Activated CD4-positive, alpha-beta T cell treated with anti-CD3 and anti-CD28 coated beads, Interleukin-2, amount 50 U/mL, for 48 hours (primary cell): ENCODE data around the gene LRBA.
"Not testable (repeated sequence)": the region's sequence is repeated elsewhere in the genome, so short reads cannot be mapped to it uniquely, and the experiment has no call there.

Experiments used
- DNase-seq, 2 experiments: peaks; one replicate each; pipeline ENCODE4 v3.0.0-alpha.2; 2020

LRBA gene

DNA sequence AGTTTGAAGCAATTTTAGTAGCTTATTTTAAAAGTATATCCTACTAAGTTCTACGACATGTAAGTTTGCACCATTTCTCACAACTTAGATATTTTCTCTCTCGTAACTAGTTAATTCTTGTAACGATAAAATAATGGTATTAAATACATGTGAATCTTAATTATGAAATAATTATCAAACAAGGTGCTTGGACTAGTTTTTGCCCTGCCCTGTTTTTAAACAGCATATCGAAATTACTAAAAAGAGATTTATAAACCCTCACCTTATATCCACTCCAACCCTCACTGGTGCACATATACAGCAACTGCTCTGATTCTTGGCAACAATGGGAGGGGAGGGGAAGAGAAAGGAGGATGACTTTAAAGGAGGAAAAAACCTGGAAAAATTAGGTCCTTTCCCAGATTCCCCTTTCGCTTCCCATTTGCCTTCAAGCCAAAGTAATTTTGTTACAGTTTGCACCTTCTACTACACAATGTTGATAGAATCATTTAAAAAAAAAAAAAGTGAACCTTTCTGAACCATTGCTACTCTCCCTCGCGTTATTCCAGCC is 434.0 kb downstream of the LRBA start:
- no peak for DNase-seq

DNA sequence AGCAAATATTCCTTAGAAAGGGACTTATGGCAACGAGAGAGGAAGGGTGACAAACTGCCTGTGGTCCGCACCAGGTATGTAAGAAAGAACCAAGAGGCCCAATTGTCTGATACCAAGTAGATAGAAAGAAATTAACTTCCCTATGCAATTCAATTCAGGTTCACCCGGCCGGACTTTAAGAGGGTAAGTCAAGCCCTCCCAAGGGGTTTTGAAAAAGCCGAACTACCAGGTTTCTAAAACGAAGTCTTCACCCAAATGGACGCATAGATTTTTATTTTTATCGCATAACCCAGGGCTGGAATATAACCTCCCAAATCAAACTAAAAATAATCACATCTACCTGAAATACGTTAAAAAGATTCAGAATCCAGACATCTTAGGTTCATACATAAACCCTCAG is 434.8 kb downstream of the LRBA start:
- DNase-seq = no peak

DNA sequence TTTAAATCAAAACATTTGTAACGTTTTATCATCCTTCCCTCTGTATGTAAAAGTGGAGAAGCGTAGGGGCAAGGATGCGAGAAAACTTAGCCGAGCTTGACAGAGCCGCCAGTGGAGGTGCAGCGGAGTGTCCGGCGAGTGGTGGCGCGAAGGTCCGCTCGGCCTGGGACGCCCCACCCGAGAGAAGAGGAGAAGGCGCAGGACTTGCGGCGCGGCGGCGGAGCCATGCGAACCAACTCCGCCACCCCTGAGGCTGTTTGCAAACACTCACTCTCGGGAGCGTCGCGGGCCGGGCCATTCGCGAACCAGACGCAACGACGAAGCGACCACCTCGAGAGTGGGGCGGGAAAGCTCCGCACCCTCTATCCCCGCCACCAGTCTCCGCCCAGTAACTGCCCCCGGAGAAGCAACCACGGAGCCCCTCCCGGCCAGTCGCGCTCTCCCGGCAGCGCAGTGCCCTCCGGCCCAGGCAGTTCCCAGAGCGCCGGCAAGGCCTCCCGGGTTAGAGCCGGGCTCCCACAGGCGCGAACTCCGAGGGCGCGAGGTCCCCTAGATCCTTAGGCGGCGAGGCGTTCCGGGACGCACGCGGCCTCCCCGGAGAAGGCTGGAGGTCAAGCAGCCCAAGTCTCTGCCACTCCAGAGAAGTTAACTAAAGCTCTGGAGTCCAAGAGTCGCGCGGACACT is 435.4 kb downstream of the LRBA start:
- no peak for DNase-seq

DNA sequence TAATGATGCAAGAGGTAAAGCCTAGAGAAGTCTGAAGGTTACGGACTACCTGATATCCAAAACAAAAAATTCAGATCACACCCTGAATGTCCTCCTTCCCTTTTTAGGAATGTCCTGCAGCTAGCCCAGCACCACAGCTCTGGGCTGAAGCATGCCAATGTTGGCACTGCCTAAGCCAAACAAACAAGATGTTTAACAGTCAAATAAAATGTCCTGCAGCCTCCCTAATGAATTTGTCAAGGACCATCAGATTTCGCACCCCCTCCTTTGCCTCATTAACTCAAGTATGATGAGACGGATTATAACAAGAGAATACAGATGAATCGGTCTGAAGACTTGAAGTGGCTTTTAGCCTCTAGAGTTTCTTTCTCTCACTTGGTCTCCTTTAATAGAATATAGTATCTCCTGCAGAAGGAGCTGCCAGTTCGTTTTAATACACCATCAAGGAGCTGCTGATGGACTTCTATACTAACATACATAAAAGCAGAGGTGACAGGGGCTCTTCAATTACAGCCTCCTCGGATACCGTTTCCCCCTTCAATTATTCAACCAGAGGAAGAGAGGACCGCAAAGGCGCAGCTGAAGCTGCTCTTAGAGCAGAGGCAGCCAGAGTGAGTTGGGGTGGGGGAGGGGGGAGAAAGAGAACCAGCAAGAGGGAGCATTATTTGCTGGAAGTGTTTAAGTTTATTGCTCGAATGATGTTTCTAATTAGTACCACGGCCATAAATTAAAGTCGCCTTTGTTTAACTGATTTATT is 436.2 kb downstream of the LRBA start:
- no peak for DNase-seq

DNA sequence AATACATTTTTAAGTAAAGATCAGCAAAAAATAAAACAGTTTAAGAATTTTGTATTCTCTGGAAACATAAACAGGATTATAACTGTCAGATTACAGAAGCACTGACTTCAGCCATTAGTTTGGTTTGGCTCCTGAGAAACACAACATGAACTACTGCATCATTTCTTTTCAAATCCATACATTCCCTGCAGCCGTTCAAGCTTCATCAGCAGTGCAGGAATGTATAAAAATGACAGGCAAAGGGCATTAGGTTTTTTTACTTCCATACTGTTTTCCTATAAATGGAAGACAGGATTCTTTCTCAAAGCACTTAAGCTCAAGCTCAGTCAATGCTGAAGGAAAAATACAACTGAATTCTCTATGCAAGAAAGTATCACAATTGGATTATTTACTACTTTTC is 437.3 kb downstream of the LRBA start:
- DNase-seq = no peak

DNA sequence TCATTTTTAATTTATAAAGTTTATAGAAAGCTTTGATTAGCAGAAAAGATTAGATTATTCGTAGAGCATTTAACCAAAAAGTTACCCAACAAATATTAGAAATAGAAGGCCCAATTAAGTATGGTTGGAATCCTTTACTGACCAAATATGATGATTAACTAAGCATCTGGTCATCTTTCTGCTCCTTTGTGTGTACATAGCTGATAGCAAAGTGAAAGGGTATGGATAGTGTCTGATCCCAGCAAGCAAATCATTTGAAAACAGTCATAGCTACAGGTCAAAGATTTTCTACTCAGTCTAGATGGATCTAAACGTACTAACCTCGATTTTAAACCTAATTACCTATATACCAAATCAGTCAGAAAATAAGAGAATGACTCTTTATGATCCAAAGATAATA is 440.4 kb downstream of the LRBA start:
- DNase-seq = no peak

DNA sequence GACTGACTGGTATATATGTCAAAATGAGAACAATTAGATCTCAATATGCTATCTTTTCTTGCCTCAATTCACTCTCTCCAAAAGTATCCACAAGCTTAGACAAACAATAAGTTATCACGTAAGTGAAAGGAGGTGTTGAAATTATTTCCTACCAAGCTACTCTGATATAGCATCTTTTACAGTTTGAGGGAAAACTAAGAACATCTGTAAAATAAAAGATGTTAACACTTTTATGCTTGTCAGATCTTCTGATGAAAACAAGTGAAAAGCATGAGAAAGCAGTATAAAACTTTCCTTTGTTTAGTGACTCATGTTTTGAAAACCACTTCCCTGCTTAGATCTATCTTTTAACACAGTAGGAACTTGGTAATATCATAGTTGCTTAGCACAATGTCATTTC is 441.6 kb downstream of the LRBA start:
- no peak for DNase-seq

DNA sequence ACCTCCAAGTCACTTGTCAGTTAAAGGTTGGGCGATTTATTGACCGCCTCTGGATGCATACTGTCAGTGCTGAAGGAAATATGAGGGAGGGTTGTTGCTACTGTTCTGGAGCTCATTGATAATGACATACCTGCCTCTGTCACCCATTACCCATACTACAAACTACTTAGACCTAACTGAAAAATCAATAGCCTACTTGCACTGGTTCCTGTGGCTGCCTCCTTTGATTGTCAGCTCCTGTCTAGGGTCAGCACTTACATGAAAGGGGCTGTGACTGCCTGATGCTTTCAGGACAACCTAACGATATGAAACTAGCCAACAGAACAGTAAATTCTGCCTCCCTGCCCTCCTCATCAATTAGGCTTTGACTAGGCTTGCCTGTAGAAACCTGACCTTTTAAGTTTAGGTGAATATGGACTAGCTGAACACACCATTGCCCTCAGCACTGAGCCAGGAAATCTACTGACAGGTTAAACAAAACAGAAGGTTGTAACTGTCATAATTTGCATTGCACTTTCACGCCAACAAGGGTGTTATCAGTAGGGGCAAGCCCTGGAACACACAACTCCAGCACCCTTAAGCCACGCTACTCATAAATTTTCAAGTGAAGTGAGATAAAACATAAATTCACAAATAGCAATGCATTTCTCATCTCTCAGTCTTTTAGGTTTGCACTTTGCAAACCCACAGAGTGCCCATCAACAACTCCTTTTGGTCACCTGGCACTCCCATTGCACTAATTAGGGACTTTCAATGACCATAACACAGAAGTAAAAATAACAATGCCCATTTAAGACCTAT is 442.2 kb downstream of the LRBA start:
- DNase-seq = no peak

DNA sequence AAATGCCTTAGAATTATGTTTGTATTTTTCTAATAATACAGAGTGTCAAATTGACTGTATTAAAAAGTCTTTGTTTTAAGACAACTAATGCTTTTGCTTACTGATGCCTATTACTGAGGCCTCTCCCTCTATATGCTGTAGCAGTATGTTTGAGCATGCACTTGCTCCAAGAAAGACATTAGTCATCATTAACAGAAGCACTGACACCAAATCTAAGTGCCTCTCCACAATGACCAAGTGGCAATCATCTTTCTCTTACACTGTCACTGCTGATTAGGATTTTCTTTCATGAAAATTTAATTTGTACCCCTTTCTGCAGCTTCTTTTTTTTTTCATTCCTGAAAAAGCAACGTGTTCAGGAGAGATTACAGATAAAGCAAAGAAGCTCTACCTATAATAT is 444.2 kb downstream of the LRBA start:
- DNase-seq = no peak

DNA sequence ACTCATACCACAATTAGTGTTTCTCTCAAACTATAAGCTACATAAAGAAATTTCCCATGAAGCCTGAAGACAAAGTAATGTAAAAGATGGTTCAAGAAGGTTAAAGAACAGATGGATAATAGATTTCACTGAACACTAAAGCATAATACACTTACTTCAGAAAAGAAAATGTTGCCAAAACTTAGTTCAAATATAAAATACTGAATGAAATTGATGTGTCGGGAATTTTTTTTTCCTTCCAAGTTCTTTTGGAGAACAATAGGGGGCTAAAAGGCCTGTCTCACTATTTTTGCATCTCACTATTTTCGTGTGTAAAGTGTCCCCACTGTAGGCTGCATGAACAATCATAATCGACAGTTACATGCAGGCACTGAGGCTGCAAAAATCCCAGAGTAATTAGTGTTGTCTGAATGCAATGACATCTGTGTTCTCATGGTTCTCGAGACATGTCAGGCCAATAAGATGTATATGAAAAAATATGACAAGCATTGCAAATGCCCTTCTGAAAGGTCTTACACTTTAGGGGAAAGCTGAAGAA is 445.0 kb downstream of the LRBA start:
- no peak for DNase-seq

DNA sequence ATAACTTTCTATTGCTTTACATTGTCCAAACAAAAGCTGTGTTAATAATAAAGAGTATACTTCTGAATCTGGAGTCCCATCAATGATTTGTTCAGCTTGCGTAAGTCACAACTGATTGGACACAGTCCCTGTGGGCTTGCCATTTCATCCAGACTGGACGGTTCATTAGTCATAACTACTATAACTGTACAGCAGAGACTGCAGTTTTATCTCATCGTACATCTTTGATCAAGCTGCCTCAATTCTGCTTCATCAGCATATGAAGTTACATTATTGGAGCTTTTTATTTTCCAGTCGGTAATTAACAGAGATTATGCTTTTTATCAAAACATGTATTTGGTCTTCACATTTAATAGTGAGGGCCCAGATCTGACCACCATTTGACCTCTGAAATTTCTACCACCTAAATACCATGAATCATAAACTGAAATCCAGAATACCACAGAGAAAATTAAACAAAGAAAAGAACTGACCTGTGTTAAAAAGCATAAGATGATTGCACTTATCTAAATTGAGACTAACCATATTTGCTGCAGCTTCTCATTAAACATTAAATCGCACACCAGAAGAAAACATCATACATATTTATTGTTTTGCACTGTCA is 445.6 kb downstream of the LRBA start:
- DNase-seq = no peak

DNA sequence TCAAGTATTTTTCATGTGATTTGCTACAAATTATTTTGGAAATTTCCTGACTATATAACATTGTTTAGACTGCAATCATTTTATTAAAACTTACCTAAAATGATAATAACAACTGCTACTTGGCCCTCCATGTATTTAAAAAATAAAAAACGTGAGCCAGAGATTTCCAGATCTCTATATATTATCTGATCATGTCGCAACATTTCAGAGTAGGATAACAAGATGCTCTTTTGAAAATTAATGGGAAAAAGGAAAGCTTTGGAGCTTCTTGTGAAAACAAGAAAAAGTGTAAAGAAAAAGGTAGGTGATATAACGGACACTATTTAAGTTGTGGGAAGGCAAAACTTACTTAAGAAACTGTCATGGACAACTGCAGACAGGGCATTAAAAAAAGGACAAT is 448.0 kb downstream of the LRBA start:
- DNase-seq = no peak

DNA sequence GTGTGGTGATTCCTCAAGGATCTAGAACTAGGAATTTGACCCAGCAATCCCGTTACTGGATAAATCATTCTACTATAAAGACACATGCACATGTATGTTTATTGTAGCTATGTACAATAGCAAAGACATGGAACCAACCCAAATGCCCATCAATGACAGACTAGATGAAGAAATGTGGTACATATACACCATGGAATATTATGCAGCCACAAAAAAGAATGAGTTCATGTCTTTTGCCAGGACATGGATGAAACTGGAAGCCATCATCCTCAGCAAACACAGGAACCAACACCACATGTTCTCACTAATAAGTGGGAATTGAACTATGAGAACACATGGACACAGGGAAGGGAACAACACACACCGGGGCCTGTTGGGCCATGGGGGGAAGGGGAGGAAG is 450.1 kb downstream of the LRBA start:
- DNase-seq = not testable (repeated sequence)

DNA sequence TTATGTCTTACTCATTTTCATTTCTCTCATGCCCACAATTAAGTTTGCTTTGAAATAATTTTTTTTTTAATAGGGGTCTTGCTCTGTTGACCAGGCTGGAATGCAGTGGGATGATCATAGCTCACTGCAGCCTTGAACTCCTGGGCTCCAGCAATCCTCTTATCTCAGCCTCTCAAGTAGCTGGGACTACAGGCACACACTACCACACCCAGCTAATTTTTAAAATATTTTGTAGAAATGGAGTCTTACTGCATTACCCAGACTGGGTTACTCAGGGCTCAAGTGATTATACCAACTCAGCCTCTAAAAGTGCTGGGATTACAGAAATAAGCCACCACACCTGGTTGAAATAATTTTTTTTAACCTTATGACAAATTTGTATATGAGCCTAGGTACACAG is 452.3 kb downstream of the LRBA start:
- no peak for DNase-seq

DNA sequence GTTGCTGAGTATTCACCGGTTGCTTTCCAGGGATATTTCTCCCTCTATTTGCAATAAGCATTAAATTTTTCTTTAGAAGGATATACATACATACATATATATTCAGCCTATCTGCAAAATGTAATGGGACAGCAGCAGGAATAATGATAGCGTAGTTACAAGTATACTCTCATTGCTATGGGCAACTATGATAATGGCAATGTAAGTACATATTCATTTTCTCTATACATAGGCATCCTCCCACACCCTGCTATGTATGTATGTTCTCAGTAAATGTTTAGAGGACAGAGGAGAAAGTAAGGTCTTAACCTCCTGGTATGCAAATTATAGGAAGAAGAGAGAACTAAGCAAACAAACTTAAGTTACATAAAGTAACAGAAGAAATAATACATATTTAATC is 452.8 kb downstream of the LRBA start:
- no peak for DNase-seq

DNA sequence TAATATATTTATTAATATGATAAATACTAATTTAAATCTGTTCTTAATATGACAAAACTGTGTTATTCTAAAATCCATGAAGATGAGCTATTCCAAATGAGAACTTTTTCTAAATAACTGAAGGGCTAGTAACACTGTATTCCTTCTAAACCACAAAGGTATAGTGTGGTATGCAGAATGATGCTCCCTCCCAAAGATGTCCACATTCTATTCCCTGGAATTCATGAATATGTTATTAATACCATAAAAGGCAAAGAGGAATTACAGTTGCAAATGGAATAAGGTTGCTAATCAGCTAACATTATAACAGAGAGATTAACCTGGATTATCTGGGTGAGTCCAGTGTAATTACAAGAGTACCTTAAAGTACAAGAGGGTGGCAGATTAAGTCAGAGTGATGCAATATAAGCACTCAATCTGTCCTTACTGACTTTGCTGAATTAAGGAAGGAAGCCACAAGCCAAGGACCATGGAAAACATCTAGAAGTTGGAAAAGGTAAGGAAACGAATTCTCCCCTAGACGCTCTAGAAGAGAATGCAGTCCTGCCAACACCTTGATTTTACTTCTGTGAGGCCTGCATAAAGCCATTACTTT is 453.8 kb downstream of the LRBA start:
- no peak for DNase-seq

DNA sequence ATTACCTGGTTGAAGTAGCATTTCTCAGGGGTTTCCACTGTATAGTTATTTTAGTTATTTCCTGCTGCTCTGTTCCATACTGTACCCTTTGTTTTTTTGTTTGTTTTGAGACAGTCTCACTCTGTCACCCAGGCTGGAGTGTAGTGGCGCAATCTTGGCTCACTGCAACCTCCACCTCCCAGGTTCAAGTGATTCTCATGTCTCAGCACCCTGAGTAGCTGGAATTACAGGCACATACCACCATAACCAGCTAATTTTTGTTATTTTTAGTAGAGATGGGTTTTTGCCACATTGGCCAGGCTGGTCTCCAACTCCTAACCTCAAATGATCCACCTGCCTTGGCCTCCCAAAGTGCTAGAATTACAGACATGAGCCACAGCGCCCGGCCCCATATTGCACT is 457.3 kb downstream of the LRBA start:
- not testable (repeated sequence) for DNase-seq

DNA sequence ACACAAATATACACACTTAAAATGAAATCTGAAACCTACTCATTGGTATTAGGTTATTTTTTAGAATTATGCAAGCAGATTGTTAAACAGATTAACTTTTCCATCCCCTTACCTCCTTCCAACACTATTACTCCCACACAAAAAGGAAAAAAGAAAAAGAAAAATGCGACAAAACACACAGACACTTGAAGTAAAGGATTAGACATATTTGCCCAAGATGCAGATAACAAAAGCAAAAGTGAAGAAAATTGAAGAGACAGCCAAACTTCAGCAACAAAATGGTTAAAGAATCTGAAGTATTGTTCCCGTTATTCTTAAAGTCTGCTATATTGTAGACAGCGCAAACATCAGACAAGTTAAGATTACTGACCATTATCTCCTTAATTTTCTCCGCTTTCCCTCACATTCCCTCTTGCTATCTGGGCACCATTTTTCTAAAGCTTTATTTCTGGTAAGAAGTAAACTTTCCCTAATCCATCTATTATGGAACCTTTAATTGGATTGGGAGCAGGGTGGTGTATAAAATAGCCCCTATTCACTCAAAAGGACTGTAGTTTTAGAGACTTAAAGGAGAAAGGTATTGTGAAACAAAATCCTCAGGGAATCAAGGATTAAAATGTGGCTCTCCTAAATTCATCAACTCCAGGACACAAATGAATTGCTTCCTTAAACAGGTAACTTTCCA is 467.8 kb downstream of the LRBA start:
- DNase-seq = no peak

DNA sequence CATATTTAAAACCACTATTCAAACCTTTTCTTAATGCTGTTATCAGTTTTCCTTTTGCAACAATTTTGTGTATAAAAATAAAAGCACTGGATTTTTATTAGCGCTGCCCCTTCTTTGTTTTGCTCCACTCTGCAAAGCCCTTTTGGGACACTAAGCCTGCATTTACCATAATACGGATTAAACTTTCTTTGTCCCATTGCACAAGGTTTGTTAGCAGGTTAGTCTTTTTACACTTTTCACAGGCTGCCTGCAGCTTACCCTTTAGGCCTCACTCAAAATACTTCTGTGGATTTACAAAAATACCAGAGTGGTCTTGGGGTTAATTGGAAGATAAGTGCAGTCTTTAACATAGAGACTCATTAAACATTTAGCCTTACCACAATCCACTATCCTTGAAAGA is 468.8 kb downstream of the LRBA start:
- DNase-seq = no peak

DNA sequence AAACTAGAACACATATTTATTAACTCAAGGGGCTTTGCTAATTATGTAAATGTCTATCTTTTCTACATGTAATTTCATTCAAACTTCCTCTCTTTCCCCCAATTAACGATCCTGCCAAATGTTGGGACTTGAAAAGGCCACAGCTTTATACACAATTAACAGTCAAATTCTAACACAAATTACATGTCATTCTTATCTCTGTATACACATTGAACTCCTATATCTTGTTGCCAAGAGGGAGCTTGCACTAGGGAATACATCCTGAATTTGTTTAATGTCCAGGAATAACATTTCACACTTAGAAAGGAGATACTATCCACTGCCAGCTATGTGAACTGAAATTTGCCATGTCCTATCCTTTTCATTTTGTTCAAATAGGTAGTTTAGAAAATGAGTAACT is 472.0 kb downstream of the LRBA start:
- DNase-seq = no peak

DNA sequence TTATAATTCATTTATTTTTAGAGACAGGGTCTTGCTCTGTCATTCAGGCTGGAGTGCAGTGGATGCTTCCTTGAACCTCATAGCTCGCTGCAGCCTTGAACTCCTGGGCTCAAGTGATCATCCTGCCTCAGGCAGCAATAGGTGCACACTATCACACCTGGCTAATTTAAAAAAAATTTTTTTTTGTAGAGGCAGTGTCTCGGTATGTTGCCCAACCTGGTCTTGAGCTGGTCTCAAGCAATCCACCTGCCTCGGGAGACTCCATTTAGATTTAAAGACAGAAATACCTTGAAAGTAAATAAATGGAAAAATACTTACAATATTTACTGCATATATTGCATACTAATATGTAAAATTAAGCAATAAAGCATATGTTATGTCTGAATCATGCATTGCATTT is 473.4 kb downstream of the LRBA start:
- no peak for DNase-seq

DNA sequence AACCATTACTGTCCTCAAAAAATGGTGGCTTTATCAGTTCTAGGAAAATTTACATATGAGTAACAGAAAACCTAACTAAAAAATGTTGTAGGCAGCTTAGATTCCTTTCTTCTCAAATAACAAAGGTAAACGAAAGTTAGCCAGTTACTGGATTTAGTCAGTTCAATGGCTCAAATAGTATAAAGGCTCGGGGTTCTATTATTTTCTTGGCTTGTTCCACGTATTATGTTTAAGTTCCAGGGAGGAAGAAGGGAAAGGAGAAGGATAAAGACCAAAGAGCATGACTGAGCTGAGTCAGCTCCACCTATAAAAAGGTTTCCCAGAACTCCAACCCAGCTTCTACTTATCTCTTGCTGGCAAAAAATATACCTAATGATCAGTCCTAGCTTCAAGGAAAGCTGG is 474.1 kb downstream of the LRBA start:
- DNase-seq = no peak
